ENCODE results near the gene PTBP3. TPM values are rescaled to one million over a fixed set of nuclear protein-coding genes. Genes with fewer than 3 reads are reported as not detected.

Gene PTBP3
- total RNA-seq, 1 donor from 2014 or later = 108 TPM

DNA sequence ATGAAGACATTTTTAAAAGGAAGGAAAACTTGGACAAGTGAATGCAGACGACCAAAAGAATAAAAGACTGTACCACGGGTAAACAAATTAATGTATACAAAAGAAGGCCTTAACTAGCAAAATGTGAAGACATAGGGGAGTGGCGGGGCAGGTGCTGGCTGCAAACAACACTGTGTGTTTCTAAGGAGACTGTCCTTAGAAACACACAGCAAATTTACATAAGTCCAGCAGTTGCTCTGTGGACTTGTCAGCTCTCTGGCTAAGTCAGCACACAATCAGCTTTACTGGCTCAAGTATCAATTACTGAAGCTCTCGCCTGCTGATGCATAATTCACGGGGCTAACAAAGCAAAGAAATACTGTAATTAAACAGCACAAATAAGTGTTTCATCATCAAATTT, 24.8 kb downstream of the PTBP3 start:
- H3K27ac ChIP-seq (ENCODE audit: low read depth, low read length) = no peak overlapping the region
- Mint-ChIP-seq H3K27ac (ENCODE audit: unreplicated experiment) (no peak overlapping the region), H3K4me3 (ENCODE audit: unreplicated experiment) (no peak overlapping the region), H3K27me3 (ENCODE audit: low read depth, unreplicated experiment) (no peaks in the 10 kb centered on the region), H3K9me3 (ENCODE audit: unreplicated experiment) (no peaks in the 10 kb centered on the region), H3K36me3 (ENCODE audit: low read depth, unreplicated experiment) (peaks cover 4% of the 10 kb centered on the region), H3K4me1 (ENCODE audit: low read depth, unreplicated experiment) (peaks cover 14% of the 10 kb centered on the region)
- no peak overlapping the region for H3K9ac ChIP-seq (ENCODE audit: low read length)
- no peaks in the 10 kb centered on the region for H3K27me3 ChIP-seq (ENCODE audit: insufficient read depth, low read length)
- peaks cover 84% of the 10 kb centered on the region for H4K20me1 ChIP-seq (ENCODE audit: insufficient read depth, low read length)
- H3K4me3 ChIP-seq (ENCODE audit: insufficient read depth, low read depth, low read length) = no peak overlapping the region
- FAIRE-seq = no peak
- peaks cover 93% of the 10 kb centered on the region for H3K79me2 ChIP-seq (ENCODE audit: insufficient read depth, low read length)
- peak; percentile 22 for DNase-seq (ENCODE audit: low read depth)
- no peaks in the 10 kb centered on the region for H3K36me3 ChIP-seq (ENCODE audit: insufficient read depth, low read length)
- H2AFZ ChIP-seq (ENCODE audit: low read depth, low read length) = no peak overlapping the region
- H3K4me1 ChIP-seq (ENCODE audit: insufficient read depth, low read length) = no peaks in the 10 kb centered on the region
- H3K9me3 ChIP-seq (ENCODE audit: insufficient read depth, low read depth, low read length) = no peaks in the 10 kb centered on the region
- TF ChIP-seq EZH2 (IDR thresholded peaks at IDR 0.05; ENCODE audit: insufficient read depth, low read length) (no peak), CTCF (IDR thresholded peaks at IDR 0.05; ENCODE audit: insufficient read depth, low read depth, low read length) (no peak)
- H3K4me2 ChIP-seq (ENCODE audit: low read length) = no peak overlapping the region

DNA sequence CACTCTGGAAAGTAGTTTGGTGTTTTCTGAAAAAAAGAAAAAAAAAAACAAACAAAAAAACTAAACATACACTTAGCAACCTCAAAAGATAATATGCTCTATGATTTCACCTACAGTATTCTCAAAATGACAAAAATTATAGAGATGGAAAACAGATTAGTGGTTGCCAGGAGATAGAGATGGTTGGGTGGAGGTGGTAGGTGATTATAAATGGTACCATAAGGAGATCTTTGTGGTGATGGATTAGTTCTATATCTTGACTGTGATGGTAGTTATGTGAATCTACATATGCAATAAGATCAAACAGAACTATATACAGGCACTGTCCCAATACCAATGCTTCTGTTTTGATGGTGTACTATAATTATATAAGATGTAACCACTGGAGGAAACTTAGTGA, 32.0 kb downstream of the PTBP3 start:
- Mint-ChIP-seq H3K9me3 (ENCODE audit: unreplicated experiment) (no peaks in the 10 kb centered on the region), H3K27me3 (ENCODE audit: low read depth, unreplicated experiment) (no peaks in the 10 kb centered on the region), H3K36me3 (ENCODE audit: low read depth, unreplicated experiment) (peaks cover 6% of the 10 kb centered on the region), H3K4me3 (ENCODE audit: unreplicated experiment) (no peak overlapping the region), H3K27ac (ENCODE audit: unreplicated experiment) (no peak overlapping the region), H3K4me1 (ENCODE audit: low read depth, unreplicated experiment) (peaks cover 10% of the 10 kb centered on the region)
- Histone ChIP-seq H3K79me2 (ENCODE audit: insufficient read depth, low read length) (peaks cover 95% of the 10 kb centered on the region), H4K20me1 (ENCODE audit: insufficient read depth, low read length) (peaks cover 73% of the 10 kb centered on the region), H3K9ac (ENCODE audit: low read length) (no peak overlapping the region), H3K4me3 (ENCODE audit: insufficient read depth, low read depth, low read length) (no peak overlapping the region), H3K27me3 (ENCODE audit: insufficient read depth, low read length) (no peaks in the 10 kb centered on the region), H3K36me3 (ENCODE audit: insufficient read depth, low read length) (no peaks in the 10 kb centered on the region), H3K9me3 (ENCODE audit: insufficient read depth, low read depth, low read length) (no peaks in the 10 kb centered on the region), H3K27ac (ENCODE audit: low read depth, low read length) (no peak overlapping the region), H2AFZ (ENCODE audit: low read depth, low read length) (no peak overlapping the region), H3K4me1 (ENCODE audit: insufficient read depth, low read length) (no peaks in the 10 kb centered on the region), H3K4me2 (ENCODE audit: low read length) (no peak overlapping the region)
- no peak for TF ChIP-seq EZH2 (IDR thresholded peaks at IDR 0.05; ENCODE audit: insufficient read depth, low read length)
- TF ChIP-seq CTCF (IDR thresholded peaks at IDR 0.05; ENCODE audit: insufficient read depth, low read depth, low read length) = no peak
- no peak for DNase-seq (ENCODE audit: low read depth)
- no peak for FAIRE-seq

DNA sequence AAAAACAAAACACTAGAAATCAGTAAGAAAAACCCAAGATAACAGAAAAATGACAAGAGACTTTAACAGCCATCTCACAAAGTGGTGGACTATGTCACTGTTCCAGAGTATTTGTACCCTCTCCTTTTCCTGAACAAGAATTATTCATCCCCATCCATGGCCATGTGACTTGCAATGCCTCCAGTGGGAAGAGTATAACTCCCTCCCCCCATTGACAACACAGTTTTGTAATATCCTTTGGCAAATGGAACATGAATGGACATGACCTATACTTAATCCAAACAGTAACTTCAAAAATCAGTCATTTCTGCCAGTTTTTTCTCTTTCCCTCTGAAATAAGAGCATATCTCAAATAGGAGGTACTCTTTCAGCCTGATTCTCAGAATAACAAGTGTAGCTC, 33.9 kb downstream of the PTBP3 start:
- Mint-ChIP-seq H3K4me1 (ENCODE audit: low read depth, unreplicated experiment) (peaks cover 10% of the 10 kb centered on the region), H3K4me3 (ENCODE audit: unreplicated experiment) (peak overlapping the region; percentile 71), H3K27me3 (ENCODE audit: low read depth, unreplicated experiment) (no peaks in the 10 kb centered on the region), H3K27ac (ENCODE audit: unreplicated experiment) (peak overlapping the region; percentile 83), H3K36me3 (ENCODE audit: low read depth, unreplicated experiment) (peaks cover 8% of the 10 kb centered on the region), H3K9me3 (ENCODE audit: unreplicated experiment) (no peaks in the 10 kb centered on the region)
- H3K9me3 ChIP-seq (ENCODE audit: insufficient read depth, low read depth, low read length) = no peaks in the 10 kb centered on the region
- H4K20me1 ChIP-seq (ENCODE audit: insufficient read depth, low read length) = peaks cover 74% of the 10 kb centered on the region
- no peaks in the 10 kb centered on the region for H3K27me3 ChIP-seq (ENCODE audit: insufficient read depth, low read length)
- TF ChIP-seq CTCF (IDR thresholded peaks at IDR 0.05; ENCODE audit: insufficient read depth, low read depth, low read length) = no peak
- no peak for TF ChIP-seq EZH2 (IDR thresholded peaks at IDR 0.05; ENCODE audit: insufficient read depth, low read length)
- no peak overlapping the region for H3K4me3 ChIP-seq (ENCODE audit: insufficient read depth, low read depth, low read length)
- no peak overlapping the region for H3K27ac ChIP-seq (ENCODE audit: low read depth, low read length)
- no peaks in the 10 kb centered on the region for H3K4me1 ChIP-seq (ENCODE audit: insufficient read depth, low read length)
- peak; percentile 43 for DNase-seq (ENCODE audit: low read depth)
- no peak overlapping the region for H2AFZ ChIP-seq (ENCODE audit: low read depth, low read length)
- H3K9ac ChIP-seq (ENCODE audit: low read length) = no peak overlapping the region
- peaks cover 91% of the 10 kb centered on the region for H3K79me2 ChIP-seq (ENCODE audit: insufficient read depth, low read length)
- peak overlapping the region; percentile 10 for H3K4me2 ChIP-seq (ENCODE audit: low read length)
- H3K36me3 ChIP-seq (ENCODE audit: insufficient read depth, low read length) = no peaks in the 10 kb centered on the region
- FAIRE-seq = peak; percentile 74

Measured in astrocyte (in vitro differentiated cells and primary cell).